ENCODE measurements around the gene AMH. TPM values are rescaled to one million over a fixed set of nuclear protein-coding genes. Genes with fewer than 3 reads are reported as not detected.

AMH gene
- total RNA-seq, 1 donor from 2014 or later, result not detected

DNA sequence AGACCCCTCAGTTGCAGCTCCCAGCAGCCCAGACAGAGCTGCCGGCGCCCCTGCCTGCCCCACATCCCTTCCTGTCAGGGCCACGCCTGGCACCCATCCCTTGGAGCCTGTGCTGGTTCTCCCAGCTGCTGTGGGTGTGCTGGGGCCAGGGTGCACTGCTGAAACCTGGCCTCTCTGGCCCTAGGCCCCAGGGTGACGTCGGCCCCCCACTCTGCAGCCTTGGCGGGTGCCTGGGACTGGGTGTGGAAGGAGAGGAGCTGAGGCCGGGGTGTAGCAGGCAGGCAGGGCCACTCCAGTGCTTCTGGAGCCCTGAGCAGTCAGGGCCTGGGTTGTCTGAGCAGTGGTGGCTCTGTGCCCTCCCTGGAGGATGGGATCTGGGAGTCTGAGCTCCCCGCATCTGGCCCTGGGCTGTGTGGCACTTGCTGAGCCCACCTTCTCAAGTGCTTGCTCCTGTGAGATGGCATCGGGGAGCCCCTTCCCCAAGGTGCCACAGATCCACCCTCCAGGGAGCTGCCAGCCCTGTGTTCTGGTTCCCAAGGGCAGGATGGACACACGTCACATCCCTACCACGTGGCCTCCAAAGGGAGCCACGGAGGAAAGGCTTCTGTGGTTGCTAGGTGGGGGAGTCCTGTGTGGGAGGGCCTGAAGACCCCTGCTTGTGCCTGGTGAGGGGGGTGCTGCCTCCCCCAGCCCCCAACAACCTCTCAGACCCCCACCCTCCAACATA is 18.2 kb upstream of the AMH start:
- no peaks in the 10 kb centered on the region for H3K27me3 ChIP-seq (ENCODE audit: control insufficient read depth, insufficient read depth, low read length)

DNA sequence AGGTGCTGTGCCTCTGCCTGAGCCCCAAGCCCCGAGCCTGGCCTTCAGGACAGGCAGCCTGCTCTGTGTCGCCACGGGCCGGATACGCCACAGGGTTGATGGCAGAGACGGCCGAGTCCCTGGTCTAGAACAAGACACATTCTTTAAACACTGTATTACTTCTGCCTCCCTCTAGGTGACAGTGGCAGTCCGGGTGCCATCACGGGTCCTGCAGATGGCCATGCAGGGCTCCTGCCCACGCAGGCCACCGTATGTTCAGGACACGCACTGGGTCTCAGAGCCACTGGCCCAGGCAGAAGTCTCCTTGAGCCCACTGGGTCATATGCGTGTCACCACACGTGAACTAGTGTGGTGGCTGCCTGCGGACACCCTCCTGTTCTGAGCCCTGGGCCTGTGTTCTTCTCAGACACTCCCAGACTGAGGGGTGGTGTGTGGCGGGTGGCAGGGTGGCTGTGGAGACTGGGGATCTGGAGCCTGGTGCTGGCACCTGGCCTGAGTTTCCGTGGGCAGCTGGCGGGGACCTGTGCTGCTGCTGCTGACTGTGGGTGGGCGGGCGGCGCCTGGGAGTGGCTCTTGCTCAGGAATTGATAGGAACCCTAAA is 17.4 kb upstream of the AMH start:
- Histone ChIP-seq H3K27me3 (ENCODE audit: control insufficient read depth, insufficient read depth, low read length) (no peaks in the 10 kb centered on the region), H3K4me3 (ENCODE audit: low read depth, low read length) (no peak overlapping the region), H3K36me3 (ENCODE audit: control insufficient read depth, insufficient read depth, low read length) (peaks cover 1% of the 10 kb centered on the region)
- TF ChIP-seq, protein P1, sequence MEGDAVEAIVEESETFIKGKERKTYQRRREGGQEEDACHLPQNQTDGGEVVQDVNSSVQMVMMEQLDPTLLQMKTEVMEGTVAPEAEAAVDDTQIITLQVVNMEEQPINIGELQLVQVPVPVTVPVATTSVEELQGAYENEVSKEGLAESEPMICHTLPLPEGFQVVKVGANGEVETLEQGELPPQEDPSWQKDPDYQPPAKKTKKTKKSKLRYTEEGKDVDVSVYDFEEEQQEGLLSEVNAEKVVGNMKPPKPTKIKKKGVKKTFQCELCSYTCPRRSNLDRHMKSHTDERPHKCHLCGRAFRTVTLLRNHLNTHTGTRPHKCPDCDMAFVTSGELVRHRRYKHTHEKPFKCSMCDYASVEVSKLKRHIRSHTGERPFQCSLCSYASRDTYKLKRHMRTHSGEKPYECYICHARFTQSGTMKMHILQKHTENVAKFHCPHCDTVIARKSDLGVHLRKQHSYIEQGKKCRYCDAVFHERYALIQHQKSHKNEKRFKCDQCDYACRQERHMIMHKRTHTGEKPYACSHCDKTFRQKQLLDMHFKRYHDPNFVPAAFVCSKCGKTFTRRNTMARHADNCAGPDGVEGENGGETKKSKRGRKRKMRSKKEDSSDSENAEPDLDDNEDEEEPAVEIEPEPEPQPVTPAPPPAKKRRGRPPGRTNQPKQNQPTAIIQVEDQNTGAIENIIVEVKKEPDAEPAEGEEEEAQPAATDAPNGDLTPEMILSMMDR (IDR thresholded peaks at IDR 0.05; ENCODE audit: insufficient read depth, low read length, poor library complexity, severe bottlenecking), result no peak
- no peak for DNase-seq (ENCODE audit: low read depth)

More for the DNA sequence above, 18.2 kb upstream of the AMH start:
- no peak for DNase-seq (ENCODE audit: low read depth)
- TF ChIP-seq, protein P1 (IDR thresholded peaks at IDR 0.05; ENCODE audit: insufficient read depth, low read length, poor library complexity, severe bottlenecking), result no peak
- Histone ChIP-seq H3K36me3 (ENCODE audit: control insufficient read depth, insufficient read depth, low read length) (peaks cover 1% of the 10 kb centered on the region), H3K4me3 (ENCODE audit: low read depth, low read length) (no peak overlapping the region)

DNA sequence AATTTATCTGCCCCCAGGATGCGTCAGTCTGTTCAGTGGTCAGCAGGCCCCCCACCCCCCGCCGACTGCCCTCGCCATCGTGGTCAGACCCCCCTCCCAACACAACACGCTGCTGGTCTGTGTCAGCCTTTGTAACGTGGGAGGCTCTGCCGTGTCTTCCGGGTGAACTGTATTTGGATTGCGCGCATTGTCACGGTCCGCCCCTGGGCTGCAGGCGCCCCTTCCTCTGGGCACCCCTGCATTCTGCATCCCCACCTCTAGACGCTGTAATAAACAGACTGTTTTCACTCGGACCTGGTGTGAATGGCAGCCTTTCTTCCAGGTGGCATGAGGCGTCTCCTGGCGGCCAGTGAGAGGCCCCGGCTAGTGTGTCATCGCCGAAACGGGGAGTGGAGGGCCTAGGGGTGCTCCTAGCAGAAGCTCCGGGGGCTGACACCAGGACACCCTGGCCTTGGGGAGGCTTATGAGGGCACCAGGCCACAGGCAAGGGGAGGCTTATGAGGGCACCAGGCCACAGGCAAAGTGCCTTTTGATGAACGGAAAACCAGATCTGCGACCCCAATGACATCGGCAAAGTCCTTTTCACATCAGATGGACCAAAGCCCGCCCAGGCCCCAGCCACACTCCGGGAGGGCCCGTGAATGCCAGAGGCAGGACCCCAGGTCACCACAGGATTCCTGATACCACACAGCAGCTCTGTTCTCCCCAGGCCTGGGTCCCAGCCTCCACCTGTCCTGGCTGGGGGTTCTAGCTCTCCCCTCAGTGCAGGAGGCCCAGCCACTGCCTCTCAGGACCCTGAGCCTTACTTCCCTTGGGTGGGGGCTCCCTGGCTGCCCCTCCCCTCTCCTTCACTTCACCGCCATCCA is 16.6 kb upstream of the AMH start:
- H3K36me3 ChIP-seq (ENCODE audit: control insufficient read depth, insufficient read depth, low read length), result peaks cover 1% of the 10 kb centered on the region
- no peaks in the 10 kb centered on the region for H3K27me3 ChIP-seq (ENCODE audit: control insufficient read depth, insufficient read depth, low read length)
- TF ChIP-seq, protein P1 (IDR thresholded peaks at IDR 0.05; ENCODE audit: insufficient read depth, low read length, poor library complexity, severe bottlenecking), result no peak
- H3K4me3 ChIP-seq (ENCODE audit: low read depth, low read length), result no peak overlapping the region
- DNase-seq (ENCODE audit: low read depth), result no peak

DNA sequence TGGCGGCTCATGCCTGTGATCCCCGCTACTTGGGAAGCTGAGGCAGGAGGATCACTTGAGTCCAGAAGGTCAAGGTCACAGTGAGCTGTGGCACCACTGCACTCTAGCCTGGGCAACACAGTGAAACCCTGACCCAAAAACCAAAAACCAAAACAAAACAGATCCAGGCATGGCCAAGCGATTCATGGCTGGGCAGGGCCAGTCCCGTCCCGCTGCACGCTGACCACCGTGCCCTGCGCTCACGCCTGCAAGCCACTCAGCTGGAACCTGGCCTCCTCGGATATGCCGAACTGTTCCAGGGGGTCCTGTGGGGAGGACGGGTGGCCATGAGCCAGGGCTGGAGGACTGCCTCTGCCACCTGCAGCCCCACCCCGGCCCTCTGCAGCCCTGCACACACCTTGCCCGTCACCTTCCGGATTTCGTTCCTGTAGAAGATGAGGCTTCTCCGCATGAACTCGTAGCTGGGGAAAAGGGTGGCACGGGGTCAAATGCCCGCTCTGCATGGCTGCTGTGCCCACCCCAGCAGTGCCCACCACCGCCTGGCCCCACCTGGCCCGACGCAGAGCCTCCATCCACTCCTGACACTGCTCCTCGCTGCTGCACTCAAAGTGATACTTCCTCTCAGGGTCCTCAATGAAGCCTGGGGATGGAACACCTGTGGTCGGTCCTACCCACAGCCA is 15.4 kb upstream of the AMH start:
- Histone ChIP-seq H3K4me3 (ENCODE audit: low read depth, low read length) (no peak overlapping the region), H3K27me3 (ENCODE audit: control insufficient read depth, insufficient read depth, low read length) (no peaks in the 10 kb centered on the region), H3K36me3 (ENCODE audit: control insufficient read depth, insufficient read depth, low read length) (peaks cover 1% of the 10 kb centered on the region)
- TF ChIP-seq, protein P1 (IDR thresholded peaks at IDR 0.05; ENCODE audit: insufficient read depth, low read length, poor library complexity, severe bottlenecking), result no peak
- no peak for DNase-seq (ENCODE audit: low read depth)

DNA sequence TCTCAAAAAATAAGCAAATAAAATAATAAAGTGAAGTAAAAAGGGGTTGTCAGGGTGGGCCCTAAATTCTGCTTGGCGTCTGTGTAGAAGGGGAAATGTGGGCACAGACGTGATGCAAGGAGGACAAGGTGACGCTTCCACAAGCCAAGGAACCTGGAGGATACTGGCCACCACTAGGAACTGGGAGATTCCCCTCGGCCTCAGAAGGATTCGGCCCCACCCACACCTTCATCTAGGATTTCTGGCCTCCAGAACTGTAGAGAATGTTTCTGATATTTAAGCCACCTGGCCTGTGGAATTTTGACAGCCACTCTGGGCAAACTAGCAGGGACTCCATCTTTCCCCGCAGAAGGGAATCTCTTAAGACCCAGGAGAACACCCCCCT is 14.1 kb upstream of the AMH start:
- Histone ChIP-seq H3K36me3 (ENCODE audit: control insufficient read depth, insufficient read depth, low read length) (peaks cover 1% of the 10 kb centered on the region), H3K27me3 (ENCODE audit: control insufficient read depth, insufficient read depth, low read length) (no peaks in the 10 kb centered on the region), H3K4me3 (ENCODE audit: low read depth, low read length) (peak overlapping the region; percentile 85)
- DNase-seq (ENCODE audit: low read depth), result no peak
- TF ChIP-seq, protein P1 (IDR thresholded peaks at IDR 0.05; ENCODE audit: insufficient read depth, low read length, poor library complexity, severe bottlenecking), result no peak
